NB4 (cell line): ENCODE results near the gene RAPGEF4.
"Not testable (repeated sequence)": the region's sequence is repeated elsewhere in the genome, so short reads cannot be mapped to it uniquely, and the experiment has no call there.

Experiments
- CTCF ChIP-seq: IDR thresholded peaks from one replicate; pipeline ENCODE4 v1.5.1; 2012; ENCODE audit warnings: low read depth, low read length
- MAX ChIP-seq: IDR thresholded peaks from 2 replicates; pipeline ENCODE4 v1.6.1; 2011; ENCODE audit warnings: low read depth, low read length

DNA sequence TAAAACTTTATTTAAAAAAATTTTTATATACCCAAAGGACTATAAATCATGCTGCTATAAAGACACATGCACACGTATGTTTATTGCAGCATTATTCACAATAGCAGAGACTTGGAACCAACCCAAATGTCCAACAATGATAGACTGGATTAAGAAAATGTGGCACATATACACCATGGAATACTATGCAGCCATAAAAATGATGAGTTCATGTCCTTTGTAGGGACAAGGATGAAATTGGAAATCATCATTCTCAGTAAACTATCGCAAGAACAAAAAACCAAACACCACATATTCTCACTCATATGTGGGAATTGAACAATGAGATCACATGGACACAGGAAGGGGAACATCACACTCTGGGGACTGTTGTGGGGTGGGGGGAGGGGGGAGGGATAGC is 358.0 kb downstream of the RAPGEF4 start:
- TF ChIP-seq CTCF, MAX: not testable (repeated sequence)
